Endothelial cell (in vitro differentiated cells): Measurements from ENCODE around the gene FRAS1. TPM values are rescaled to one million over a fixed set of nuclear protein-coding genes. Genes with fewer than 3 reads are reported as not detected.

ENCODE experiments used
- DNase-seq: peaks from one replicate; pipeline ENCODE4 v3.0.0; 2021; ENCODE audit warnings: low spot score
- H3K27ac Mint-ChIP-seq: one replicate; pipeline ENCODE4 v1.8.0; 2021; ENCODE audit warnings: mixed read lengths, inconsistent platforms; ENCODE audit not compliant: unreplicated experiment
- H3K27me3 Mint-ChIP-seq: one replicate; pipeline ENCODE4 v1.8.0; 2021; ENCODE audit warnings: mild to moderate bottlenecking, moderate library complexity, mixed read lengths, inconsistent platforms; ENCODE audit not compliant: unreplicated experiment
- H3K36me3 Mint-ChIP-seq: one replicate; pipeline ENCODE4 v1.8.0; 2021; ENCODE audit warnings: mild to moderate bottlenecking, low read depth, mixed read lengths, inconsistent platforms; ENCODE audit not compliant: unreplicated experiment
- H3K4me1 Mint-ChIP-seq: one replicate; pipeline ENCODE4 v1.8.0; 2021; ENCODE audit warnings: mild to moderate bottlenecking, mixed read lengths, inconsistent platforms; ENCODE audit not compliant: unreplicated experiment
- H3K4me3 Mint-ChIP-seq: one replicate; pipeline ENCODE4 v1.8.0; 2021; ENCODE audit warnings: mild to moderate bottlenecking, mixed read lengths, inconsistent platforms; ENCODE audit not compliant: unreplicated experiment
- H3K9me3 Mint-ChIP-seq: one replicate; pipeline ENCODE4 v1.8.0; 2021; ENCODE audit warnings: mixed read lengths, inconsistent platforms; ENCODE audit not compliant: unreplicated experiment
- CTCF ChIP-seq: fragments of 200-600 bp; sonication (generic); IDR thresholded peaks from one replicate; pipeline ENCODE4 v1.5.0; 2021; ENCODE audit warnings: antibody characterized with exemption; ENCODE audit not compliant: unreplicated experiment
- total RNA-seq: library from RNA; stranded (reverse); fragmentation: NEBNext Ultra II Directional; extraction: Animal tissue kit (Norgen Biotek cat#: 25700); gene quantifications from one replicate; pipeline ENCODE4 v1.2.1, GENCODE V29; 2021; ENCODE audit not compliant: unreplicated experiment

The FRAS1 gene
- total RNA-seq, 1 donor from 2014 or later: 51.7 TPM

GRCh38 chr4:78129383-78130108 lies 72.4 kb downstream of the FRAS1 start:
- Mint-ChIP-seq H3K4me3 (no peak overlapping the region), H3K9me3 (no peaks in the 10 kb centered on the region), H3K27me3 (peaks cover 4% of the 10 kb centered on the region), H3K36me3 (peaks cover 11% of the 10 kb centered on the region), H3K4me1 (peaks cover 10% of the 10 kb centered on the region), H3K27ac (no peak overlapping the region)
- TF ChIP-seq CTCF: no peak
- DNase-seq: no peak

GRCh38 chr4:78131403-78131802 lies 74.3 kb downstream of the FRAS1 start:
- peaks cover 3% of the 10 kb centered on the region for H3K27me3 Mint-ChIP-seq
- H3K9me3 Mint-ChIP-seq: no peaks in the 10 kb centered on the region
- TF ChIP-seq CTCF: no peak
- peaks cover 11% of the 10 kb centered on the region for H3K36me3 Mint-ChIP-seq
- peaks cover 10% of the 10 kb centered on the region for H3K4me1 Mint-ChIP-seq
- H3K27ac Mint-ChIP-seq: no peak overlapping the region
- no peak for DNase-seq
- H3K4me3 Mint-ChIP-seq: no peak overlapping the region

GRCh38 chr4:78136109-78137081 lies 79.3 kb downstream of the FRAS1 start:
- no peak for TF ChIP-seq CTCF
- DNase-seq: no peak
- Mint-ChIP-seq H3K27ac (no peak overlapping the region), H3K9me3 (no peaks in the 10 kb centered on the region), H3K27me3 (no peaks in the 10 kb centered on the region), H3K4me1 (peaks cover 2% of the 10 kb centered on the region), H3K36me3 (no peaks in the 10 kb centered on the region), H3K4me3 (no peak overlapping the region)

GRCh38 chr4:78137532-78137931 lies 80.4 kb downstream of the FRAS1 start:
- no peak for DNase-seq
- no peaks in the 10 kb centered on the region for H3K4me1 Mint-ChIP-seq
- no peaks in the 10 kb centered on the region for H3K9me3 Mint-ChIP-seq
- H3K36me3 Mint-ChIP-seq: no peaks in the 10 kb centered on the region
- peaks cover 2% of the 10 kb centered on the region for H3K27me3 Mint-ChIP-seq
- TF ChIP-seq CTCF: no peak
- no peak overlapping the region for H3K27ac Mint-ChIP-seq
- H3K4me3 Mint-ChIP-seq: no peak overlapping the region
